Measurements from ENCODE around the gene CEP20. TPM values are rescaled to one million over a fixed set of nuclear protein-coding genes. Genes with fewer than 3 reads are reported as not detected.

The CEP20 gene
- total and polyA plus RNA-seq, 10 of the 15 experiments (the other 5 are each of a cell fraction or from before 2014, with no cell fraction given): 33.4 to 57.8 (median 52.6) TPM

DNA sequence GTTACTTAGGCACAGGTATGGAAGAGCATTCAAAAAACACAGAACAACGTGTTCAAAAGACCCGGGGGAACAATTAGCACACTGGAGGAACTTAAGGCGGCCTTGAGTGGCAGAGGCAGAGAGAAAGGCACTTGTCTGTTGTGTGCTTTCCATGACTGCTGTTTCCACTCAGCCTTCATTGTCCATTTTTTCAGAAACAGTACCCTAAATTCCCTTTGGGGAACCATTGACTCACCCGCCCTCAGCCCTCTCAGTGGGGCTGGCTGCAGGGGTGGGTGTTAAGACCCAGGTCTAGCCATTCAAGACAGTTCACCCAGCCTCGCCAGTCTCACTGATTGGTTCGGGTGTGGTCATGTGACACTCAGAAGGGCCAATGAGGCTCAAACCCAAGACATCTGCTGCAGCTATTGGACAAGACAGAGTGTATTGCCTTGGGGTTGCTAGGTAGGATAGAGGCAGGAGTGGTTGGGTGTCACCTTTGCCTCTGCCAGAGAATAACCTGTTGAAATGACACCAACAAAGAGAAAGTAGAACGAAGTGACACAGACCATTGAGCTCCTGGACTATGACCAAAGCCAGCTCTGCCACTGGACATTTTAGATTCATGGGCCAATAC, 19.6 kb upstream of the CEP20 start (continued):
- TF ChIP-seq, protein P1, sequence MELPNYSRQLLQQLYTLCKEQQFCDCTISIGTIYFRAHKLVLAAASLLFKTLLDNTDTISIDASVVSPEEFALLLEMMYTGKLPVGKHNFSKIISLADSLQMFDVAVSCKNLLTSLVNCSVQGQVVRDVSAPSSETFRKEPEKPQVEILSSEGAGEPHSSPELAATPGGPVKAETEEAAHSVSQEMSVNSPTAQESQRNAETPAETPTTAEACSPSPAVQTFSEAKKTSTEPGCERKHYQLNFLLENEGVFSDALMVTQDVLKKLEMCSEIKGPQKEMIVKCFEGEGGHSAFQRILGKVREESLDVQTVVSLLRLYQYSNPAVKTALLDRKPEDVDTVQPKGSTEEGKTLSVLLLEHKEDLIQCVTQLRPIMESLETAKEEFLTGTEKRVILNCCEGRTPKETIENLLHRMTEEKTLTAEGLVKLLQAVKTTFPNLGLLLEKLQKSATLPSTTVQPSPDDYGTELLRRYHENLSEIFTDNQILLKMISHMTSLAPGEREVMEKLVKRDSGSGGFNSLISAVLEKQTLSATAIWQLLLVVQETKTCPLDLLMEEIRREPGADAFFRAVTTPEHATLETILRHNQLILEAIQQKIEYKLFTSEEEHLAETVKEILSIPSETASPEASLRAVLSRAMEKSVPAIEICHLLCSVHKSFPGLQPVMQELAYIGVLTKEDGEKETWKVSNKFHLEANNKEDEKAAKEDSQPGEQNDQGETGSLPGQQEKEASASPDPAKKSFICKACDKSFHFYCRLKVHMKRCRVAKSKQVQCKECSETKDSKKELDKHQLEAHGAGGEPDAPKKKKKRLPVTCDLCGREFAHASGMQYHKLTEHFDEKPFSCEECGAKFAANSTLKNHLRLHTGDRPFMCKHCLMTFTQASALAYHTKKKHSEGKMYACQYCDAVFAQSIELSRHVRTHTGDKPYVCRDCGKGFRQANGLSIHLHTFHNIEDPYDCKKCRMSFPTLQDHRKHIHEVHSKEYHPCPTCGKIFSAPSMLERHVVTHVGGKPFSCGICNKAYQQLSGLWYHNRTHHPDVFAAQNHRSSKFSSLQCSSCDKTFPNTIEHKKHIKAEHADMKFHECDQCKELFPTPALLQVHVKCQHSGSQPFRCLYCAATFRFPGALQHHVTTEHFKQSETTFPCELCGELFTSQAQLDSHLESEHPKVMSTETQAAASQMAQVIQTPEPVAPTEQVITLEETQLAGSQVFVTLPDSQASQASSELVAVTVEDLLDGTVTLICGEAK (IDR thresholded peaks at IDR 0.05; ENCODE audit: borderline replicate concordance): no peak
- TF ChIP-seq YBX1 (IDR thresholded peaks at IDR 0.05) (no peak), POU2F2 (IDR thresholded peaks at IDR 0.05; ENCODE audit: borderline replicate concordance, low read depth, low read length) (no peak), EP300 (IDR thresholded peaks at IDR 0.05; ENCODE audit: borderline replicate concordance in 1 of 2, control insufficient read depth in 1 of 2, low read depth in 2 of 2, low read length in 2 of 2) (no peak), SRF (IDR thresholded peaks at IDR 0.05; ENCODE audit: low read depth in 2 of 2, low read length in 2 of 2) (no peak), MEF2A (IDR thresholded peaks at IDR 0.05; ENCODE audit: insufficient read depth, low read depth, low read length) (no peak), PML (IDR thresholded peaks at IDR 0.05; ENCODE audit: low read length) (no peak), BHLHE40 (IDR thresholded peaks at IDR 0.05; ENCODE audit: borderline replicate concordance in 1 of 2, low read depth in 2 of 2, low read length in 1 of 2) (peak in 1 of 2 experiments; percentile 52; a peak in 2 of 4 replicates), ASH2L (IDR thresholded peaks at IDR 0.05; ENCODE audit: borderline replicate concordance, low read depth) (no peak), NFYA (IDR thresholded peaks at IDR 0.05; ENCODE audit: borderline replicate concordance, low read depth, low read length) (peak; percentile 63; the same call in 1 of the 2 replicates), LARP7 (IDR thresholded peaks at IDR 0.05) (no peak), EZH2 (IDR thresholded peaks at IDR 0.05; ENCODE audit: borderline replicate concordance, control insufficient read depth, low read depth, low read length) (no peak), ZNF207 (IDR thresholded peaks at IDR 0.05; ENCODE audit: borderline replicate concordance) (no peak), GABPA (IDR thresholded peaks at IDR 0.05; ENCODE audit: low read depth) (no peak), SMAD5 (IDR thresholded peaks at IDR 0.05; ENCODE audit: low read depth) (no peak)
- TF ChIP-seq, protein P2, sequence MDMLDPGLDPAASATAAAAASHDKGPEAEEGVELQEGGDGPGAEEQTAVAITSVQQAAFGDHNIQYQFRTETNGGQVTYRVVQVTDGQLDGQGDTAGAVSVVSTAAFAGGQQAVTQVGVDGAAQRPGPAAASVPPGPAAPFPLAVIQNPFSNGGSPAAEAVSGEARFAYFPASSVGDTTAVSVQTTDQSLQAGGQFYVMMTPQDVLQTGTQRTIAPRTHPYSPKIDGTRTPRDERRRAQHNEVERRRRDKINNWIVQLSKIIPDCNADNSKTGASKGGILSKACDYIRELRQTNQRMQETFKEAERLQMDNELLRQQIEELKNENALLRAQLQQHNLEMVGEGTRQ (IDR thresholded peaks at IDR 0.05; ENCODE audit: borderline replicate concordance, low read depth, low read length): peak; percentile 81
- TF ChIP-seq, protein P3, sequence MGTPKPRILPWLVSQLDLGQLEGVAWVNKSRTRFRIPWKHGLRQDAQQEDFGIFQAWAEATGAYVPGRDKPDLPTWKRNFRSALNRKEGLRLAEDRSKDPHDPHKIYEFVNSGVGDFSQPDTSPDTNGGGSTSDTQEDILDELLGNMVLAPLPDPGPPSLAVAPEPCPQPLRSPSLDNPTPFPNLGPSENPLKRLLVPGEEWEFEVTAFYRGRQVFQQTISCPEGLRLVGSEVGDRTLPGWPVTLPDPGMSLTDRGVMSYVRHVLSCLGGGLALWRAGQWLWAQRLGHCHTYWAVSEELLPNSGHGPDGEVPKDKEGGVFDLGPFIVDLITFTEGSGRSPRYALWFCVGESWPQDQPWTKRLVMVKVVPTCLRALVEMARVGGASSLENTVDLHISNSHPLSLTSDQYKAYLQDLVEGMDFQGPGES (IDR thresholded peaks at IDR 0.05): peak; percentile 80
- TF ChIP-seq, protein P4, sequence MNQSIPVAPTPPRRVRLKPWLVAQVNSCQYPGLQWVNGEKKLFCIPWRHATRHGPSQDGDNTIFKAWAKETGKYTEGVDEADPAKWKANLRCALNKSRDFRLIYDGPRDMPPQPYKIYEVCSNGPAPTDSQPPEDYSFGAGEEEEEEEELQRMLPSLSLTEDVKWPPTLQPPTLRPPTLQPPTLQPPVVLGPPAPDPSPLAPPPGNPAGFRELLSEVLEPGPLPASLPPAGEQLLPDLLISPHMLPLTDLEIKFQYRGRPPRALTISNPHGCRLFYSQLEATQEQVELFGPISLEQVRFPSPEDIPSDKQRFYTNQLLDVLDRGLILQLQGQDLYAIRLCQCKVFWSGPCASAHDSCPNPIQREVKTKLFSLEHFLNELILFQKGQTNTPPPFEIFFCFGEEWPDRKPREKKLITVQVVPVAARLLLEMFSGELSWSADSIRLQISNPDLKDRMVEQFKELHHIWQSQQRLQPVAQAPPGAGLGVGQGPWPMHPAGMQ (IDR thresholded peaks at IDR 0.05; ENCODE audit: borderline replicate concordance): no peak
